GM12878 (cell line): Measurements from ENCODE around the gene TDRD12. TPM values are rescaled to one million over a fixed set of nuclear protein-coding genes. Genes with fewer than 3 reads are reported as not detected.

Experiments used
- ATAC-seq: fragments of 200-7000 bp; cut with Tn5 transposase; 3 replicates; pipeline ENCODE4 v1.9.1; 2020; ENCODE audit warnings: mild to moderate bottlenecking, moderate library complexity
- BruUV-seq: library from RNA; stranded (reverse); fragments of 400-500 nt; replicated peaks from 2 replicates; lab custom pipeline; 2021; lab: Mats Ljungman, UMichigan
- CTCF ChIA-PET: fragments of 300-600 bp; sonication (Branson Sonifier 250); formaldehyde crosslinking; extraction: SDS; loops from one replicate; lab custom pipeline; 2021; ENCODE audit warnings: inconsistent platforms; lab: Yijun Ruan, JAX
- POLR2A ChIA-PET: fragments of 350-600 bp; formaldehyde crosslinking; extraction: SDS; loops from one replicate; lab custom pipeline; 2021; ENCODE audit warnings: inconsistent platforms; lab: Charles Lee
- RAD21 ChIA-PET: fragments of 300-600 bp; sonication (Branson Sonifier 250); formaldehyde crosslinking; loops from one replicate; lab custom pipeline; 2023; ENCODE audit warnings: antibody characterized with exemption; ENCODE audit not compliant: unreplicated experiment; lab: Charles Lee
- SMC1A ChIA-PET: fragments of 300-600 bp; sonication (Branson Sonifier 250); formaldehyde crosslinking; loops from one replicate; lab custom pipeline; 2023; ENCODE audit not compliant: unreplicated experiment, uncharacterized antibody; lab: Charles Lee
- DNase-seq: peaks from one replicate; pipeline ENCODE4 v3.0.0-alpha.2; 2011; ENCODE audit warnings: low read depth, low spot score
- FAIRE-seq: peaks from 3 replicates; lab custom pipeline; 2011; peaks lifted over from hg19 to GRCh38; lab: Jason Lieb, UNC
- H2AFZ ChIP-seq: 2 replicates; pipeline ENCODE4 v1.6.0; 2011; ENCODE audit warnings: low read depth, low read length, control low read depth; ENCODE audit not compliant: control insufficient read depth
- H3K27ac ChIP-seq: 2 replicates; pipeline ENCODE4 v1.5.1; 2011; ENCODE audit warnings: control low read depth; ENCODE audit not compliant: control insufficient read depth, insufficient read depth
- H3K27me3 ChIP-seq, 2 experiments: replicated peaks in 1 of 2; 2 replicates each; pipeline versions ENCODE4 v1.6.0 to v1.6.1; 2011; ENCODE audit warnings: low read length in 1 of 2; ENCODE audit not compliant: control insufficient read depth in 2 of 2, insufficient read depth in 2 of 2
- H3K36me3 ChIP-seq, 2 experiments: 2 replicates each; pipeline ENCODE4 v1.5.1; 2011; ENCODE audit warnings: low read length in 1 of 2; ENCODE audit not compliant: control insufficient read depth in 2 of 2, insufficient read depth in 2 of 2
- H3K4me1 ChIP-seq: 2 replicates; pipeline ENCODE4 v1.6.1; 2011; ENCODE audit warnings: mild to moderate bottlenecking, low read length, moderate library complexity, mixed read lengths; ENCODE audit not compliant: control insufficient read depth, insufficient read depth
- H3K4me2 ChIP-seq: 2 replicates; pipeline ENCODE4 v1.6.0; 2011; ENCODE audit warnings: control low read depth; ENCODE audit not compliant: control insufficient read depth, insufficient read depth
- H3K4me3 ChIP-seq: fragments of 200-600 bp; sonication (generic); 2 replicates; pipeline ENCODE4 v1.5.1; 2016
- H3K79me2 ChIP-seq: 2 replicates; pipeline ENCODE4 v1.6.0; 2011; ENCODE audit warnings: low read length; ENCODE audit not compliant: control insufficient read depth, insufficient read depth
- H3K9ac ChIP-seq: 2 replicates; pipeline ENCODE4 v1.8.0; 2011; ENCODE audit warnings: low read length, control low read depth, mixed read lengths; ENCODE audit not compliant: control insufficient read depth, insufficient read depth
- H3K9me3 ChIP-seq: replicated peaks from 3 replicates; pipeline ENCODE4 v1.5.1; 2011; ENCODE audit warnings: mild to moderate bottlenecking, low read length; ENCODE audit not compliant: control insufficient read depth, insufficient read depth
- H4K20me1 ChIP-seq: 2 replicates; pipeline ENCODE4 v1.6.0; 2011; ENCODE audit not compliant: control insufficient read depth, insufficient read depth
- ATF7 ChIP-seq: fragments of 450-650 bp; IDR thresholded peaks from 2 replicates; pipeline ENCODE4 v1.6.1; 2016; ENCODE audit warnings: low read depth, mild to moderate bottlenecking
- CBX5 ChIP-seq: sonication (generic); IDR thresholded peaks from 2 replicates; pipeline ENCODE4 v1.6.1; 2016; ENCODE audit warnings: low read depth, moderate library complexity, mild to moderate bottlenecking, inconsistent platforms
- EZH2 ChIP-seq: IDR thresholded peaks from 2 replicates; pipeline ENCODE4 v1.6.1; 2012; ENCODE audit warnings: low read depth, mild to moderate bottlenecking, control low read depth, inconsistent platforms, low read length, borderline replicate concordance; ENCODE audit not compliant: control insufficient read depth
- HCFC1 ChIP-seq: fragments of 150-350 bp; IDR thresholded peaks from 2 replicates; pipeline ENCODE4 v1.6.1; 2014; ENCODE audit warnings: low read length
- HDAC2 ChIP-seq: fragments of 200-600 bp; sonication (generic); IDR thresholded peaks from 2 replicates; pipeline ENCODE4 v1.6.1; 2017
- KAT2A ChIP-seq: conservative IDR thresholded peaks from 2 replicates; pipeline ENCODE4 v1.6.1; 2011; ENCODE audit warnings: low read depth, low read length; ENCODE audit not compliant: control insufficient read depth
- KLF5 ChIP-seq: fragments of 450-650 bp; IDR thresholded peaks from 2 replicates; pipeline ENCODE4 v1.6.1; 2014; ENCODE audit warnings: mild to moderate bottlenecking; ENCODE audit not compliant: partially characterized antibody
- NR2C1 ChIP-seq: fragments of 450-650 bp; IDR thresholded peaks from 2 replicates; pipeline ENCODE4 v1.6.1; 2017; ENCODE audit warnings: antibody characterized with exemption, mild to moderate bottlenecking, moderate library complexity
- NRF1 ChIP-seq: conservative IDR thresholded peaks from 2 replicates; pipeline ENCODE4 v1.6.1; 2011; ENCODE audit warnings: mild to moderate bottlenecking, low read depth, low read length, improper control_type of control experiment
- TARDBP ChIP-seq: IDR thresholded peaks from 2 replicates; pipeline ENCODE4 v1.6.1; 2016; ENCODE audit warnings: borderline replicate concordance
- ZSCAN29 ChIP-seq: fragments of 450-650 bp; IDR thresholded peaks from 2 replicates; pipeline ENCODE4 v1.6.1; 2017; ENCODE audit warnings: mild to moderate bottlenecking, moderate library complexity
- WGBS: methylation state at CpG from one replicate; pipeline ENCODE4 v1.1.6; 2016; ENCODE audit warnings: low lambda C conversion rate; ENCODE audit not compliant: insufficient replicate concordance, insufficient coverage; ENCODE audit errors: missing lambda C conversion rate; 5-methylcytosine and 5-hydroxymethylcytosine counted together
- in situ Hi-C: fragments of 300-500 bp; cut with MboI; formaldehyde crosslinking; loops from 9 replicates; pipeline ENCODE4 v1.14.3; 2018; ENCODE audit warnings: mixed read lengths
- intact Hi-C: fragments of 100-400 bp; cut with micrococcal nuclease; formaldehyde crosslinking; loops from one replicate; pipeline ENCODE4 v1.14.2; 2022; ENCODE audit not compliant: unreplicated experiment
- polyA plus RNA-seq, 11 experiments: library from polyadenylated mRNA; depleted of rRNA in 4 of 11; unstranded in 6 of 11; stranded (reverse) in 5 of 11; fragments of >200 nt; fragmentation: Nextera tagmentation in 4 of 11; fragmentation: Illumina TruSeq in 1 of 11; extraction: Ambion mirVana in 4 of 11; extraction: Trizol in 1 of 11; gene quantifications; 1 replicate in 1 of 11; 2 replicates in 10 of 11; pipeline versions ENCODE4 v1.2.1 to v1.2.3, GENCODE V29; 2011 to 2016; ENCODE audit warnings: inconsistent platforms in 2 of 11, missing spikeins in 2 of 11, low read depth in 1 of 11
- total RNA-seq, 4 experiments: library from RNA; depleted of rRNA in 3 of 4; stranded (reverse); fragments of >200 nt in 3 of 4; fragmentation: Illumina TruSeq in 1 of 4; extraction: Trizol in 1 of 4; gene quantifications; 2 replicates each; pipeline versions ENCODE4 v1.2.1 to v1.2.3, GENCODE V29; 2013 to 2021
- TF ChIP-seq, protein P1 (sequence below): fragments of 150-350 bp; IDR thresholded peaks from 2 replicates; pipeline ENCODE4 v1.6.1; 2014; ENCODE audit warnings: mild to moderate bottlenecking, low read depth, low read length
- TF ChIP-seq, protein P2 (sequence below), 3 experiments: IDR thresholded peaks in 2 of 3; conservative IDR thresholded peaks in 1 of 3; 2 replicates each; pipeline ENCODE4 v1.5.1; 2011; ENCODE audit warnings: low read depth in 3 of 3, low read length in 3 of 3, mild to moderate bottlenecking in 3 of 3, control low read depth in 2 of 3, moderate library complexity in 2 of 3, inconsistent platforms in 1 of 3, mixed read lengths in 1 of 3; ENCODE audit not compliant: control insufficient read depth in 2 of 3, insufficient read depth in 1 of 3; ENCODE audit errors: extremely low read depth in 1 of 3

TDRD12 gene
- total and polyA plus RNA-seq, 10 of the 15 experiments (the other 5 are each of a cell fraction or from before 2014, with no cell fraction given) = 0.08 to 0.15 TPM; not detected in 8

DNA sequence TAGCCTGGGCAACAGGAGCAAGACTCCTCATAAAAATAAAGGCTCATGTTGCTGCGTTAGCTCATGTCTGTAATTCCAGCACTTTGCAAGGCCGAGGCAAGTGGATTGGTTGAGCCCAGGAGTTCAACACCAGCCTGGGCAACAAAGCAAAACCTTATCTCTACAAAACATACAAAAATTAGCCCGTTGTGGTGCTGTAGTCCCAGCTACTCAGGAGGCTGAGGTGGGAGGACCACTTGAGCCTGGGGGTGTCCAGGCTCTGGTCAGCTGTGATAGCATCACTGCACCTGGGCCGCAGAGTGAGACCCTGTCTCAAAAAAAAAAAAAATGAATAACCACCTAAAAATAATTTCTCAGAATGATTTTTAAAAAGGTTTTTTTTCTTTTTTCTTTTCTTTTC lies 31.9 kb upstream of the TDRD12 start (continued):
- TF ChIP-seq, protein P1, sequence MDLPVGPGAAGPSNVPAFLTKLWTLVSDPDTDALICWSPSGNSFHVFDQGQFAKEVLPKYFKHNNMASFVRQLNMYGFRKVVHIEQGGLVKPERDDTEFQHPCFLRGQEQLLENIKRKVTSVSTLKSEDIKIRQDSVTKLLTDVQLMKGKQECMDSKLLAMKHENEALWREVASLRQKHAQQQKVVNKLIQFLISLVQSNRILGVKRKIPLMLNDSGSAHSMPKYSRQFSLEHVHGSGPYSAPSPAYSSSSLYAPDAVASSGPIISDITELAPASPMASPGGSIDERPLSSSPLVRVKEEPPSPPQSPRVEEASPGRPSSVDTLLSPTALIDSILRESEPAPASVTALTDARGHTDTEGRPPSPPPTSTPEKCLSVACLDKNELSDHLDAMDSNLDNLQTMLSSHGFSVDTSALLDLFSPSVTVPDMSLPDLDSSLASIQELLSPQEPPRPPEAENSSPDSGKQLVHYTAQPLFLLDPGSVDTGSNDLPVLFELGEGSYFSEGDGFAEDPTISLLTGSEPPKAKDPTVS = no peak
- TF ChIP-seq TARDBP (no peak), NR2C1 (no peak), ATF7 (no peak), EZH2 (no peak), KLF5 (no peak), KAT2A (no peak), HCFC1 (no peak)

DNA sequence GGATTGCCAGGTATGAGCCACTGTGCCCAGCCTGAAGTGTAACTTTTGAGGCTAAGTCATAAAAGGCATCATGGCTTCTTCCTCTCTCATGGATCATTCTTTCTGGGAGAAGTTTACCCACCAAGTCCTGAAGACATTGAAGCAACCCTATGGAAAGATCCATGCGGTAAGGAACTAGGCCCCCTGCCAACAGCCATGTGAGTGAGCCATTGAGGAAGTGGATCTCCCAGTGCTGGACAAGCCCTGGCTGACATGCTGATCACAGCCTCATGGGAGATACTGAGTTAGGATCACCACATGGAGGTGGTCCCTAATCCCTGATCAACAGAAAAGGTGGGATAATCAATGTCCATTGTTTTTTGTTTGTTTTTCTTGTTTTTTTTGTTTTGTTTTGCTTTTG lies 31.3 kb upstream of the TDRD12 start:
- Histone ChIP-seq H3K4me1 (peaks cover 6% of the 10 kb centered on the region; the same call in 1 of the 2 replicates), H3K36me3 (no peaks in the 10 kb centered on the region), H3K4me3 (no peak overlapping the region), H3K79me2 (peaks cover 22% of the 10 kb centered on the region), H3K9ac (no peak overlapping the region), H3K4me2 (no peak overlapping the region), H3K9me3 (no peaks in the 10 kb centered on the region), H3K27ac (no peak overlapping the region), H4K20me1 (no peaks in the 10 kb centered on the region), H2AFZ (no peak overlapping the region), H3K27me3 (no peaks in the 10 kb centered on the region)
- in situ Hi-C loops = no loop called here
- TF ChIP-seq NRF1 = no peak
- no peak for TF ChIP-seq ATF7
- no peak for TF ChIP-seq ZSCAN29
- TF ChIP-seq HDAC2 = no peak
- TF ChIP-seq, protein P2, sequence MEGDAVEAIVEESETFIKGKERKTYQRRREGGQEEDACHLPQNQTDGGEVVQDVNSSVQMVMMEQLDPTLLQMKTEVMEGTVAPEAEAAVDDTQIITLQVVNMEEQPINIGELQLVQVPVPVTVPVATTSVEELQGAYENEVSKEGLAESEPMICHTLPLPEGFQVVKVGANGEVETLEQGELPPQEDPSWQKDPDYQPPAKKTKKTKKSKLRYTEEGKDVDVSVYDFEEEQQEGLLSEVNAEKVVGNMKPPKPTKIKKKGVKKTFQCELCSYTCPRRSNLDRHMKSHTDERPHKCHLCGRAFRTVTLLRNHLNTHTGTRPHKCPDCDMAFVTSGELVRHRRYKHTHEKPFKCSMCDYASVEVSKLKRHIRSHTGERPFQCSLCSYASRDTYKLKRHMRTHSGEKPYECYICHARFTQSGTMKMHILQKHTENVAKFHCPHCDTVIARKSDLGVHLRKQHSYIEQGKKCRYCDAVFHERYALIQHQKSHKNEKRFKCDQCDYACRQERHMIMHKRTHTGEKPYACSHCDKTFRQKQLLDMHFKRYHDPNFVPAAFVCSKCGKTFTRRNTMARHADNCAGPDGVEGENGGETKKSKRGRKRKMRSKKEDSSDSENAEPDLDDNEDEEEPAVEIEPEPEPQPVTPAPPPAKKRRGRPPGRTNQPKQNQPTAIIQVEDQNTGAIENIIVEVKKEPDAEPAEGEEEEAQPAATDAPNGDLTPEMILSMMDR (IDR thresholded peaks at IDR 0.05 in 2 of 3, conservative IDR thresholded peaks at IDR 0.05 in 1 of 3; ENCODE audit: control insufficient read depth in 2 of 3, extremely low read depth in 1 of 3, insufficient read depth in 1 of 3, low read depth in 3 of 3, low read length in 3 of 3) = no peak
- no peak for TF ChIP-seq CBX5
- no TSS peak for BruUV-seq
- ATAC-seq (no peak), DNase-seq (no peak), FAIRE-seq (no peak)
- CTCF ChIA-PET = interaction anchor here (1.0 kb wide), 1 partner anchor 14 kb away, joined by 4 read pairs; no protein-coding TSS in a partner anchor
- intact Hi-C loops = no loop called here
- WGBS = 100% methylated on average over 1 of the region's 1 CpG
- SMC1A ChIA-PET = no interaction called here
- RAD21 ChIA-PET = no interaction called here
- POLR2A ChIA-PET = no interaction called here
